GM08714 (cell line): ENCODE measurements around the gene FHIT.
"Not testable (repeated sequence)": the region's sequence is repeated elsewhere in the genome, so short reads cannot be mapped to it uniquely, and the experiment has no call there.

Experiments used
- H3K4me3 ChIP-seq: fragments of 200-500 bp; sonication (Bioruptor generic); 2 replicates; pipeline ENCODE4 v1.5.1; 2014; ENCODE audit warnings: mild to moderate bottlenecking, low read length, inconsistent platforms
- ZNF274 ChIP-seq: IDR thresholded peaks from 2 replicates; pipeline ENCODE4 v1.6.1; 2012; ENCODE audit warnings: mild to moderate bottlenecking, low read depth, low read length

FHIT gene

GRCh38 chr3:59968513-59969045 is 1282.7 kb downstream of the FHIT start:
- no peak for TF ChIP-seq ZNF274

GRCh38 chr3:59963676-59964075 is 1287.6 kb downstream of the FHIT start:
- H3K4me3 ChIP-seq, result no peak overlapping the region
- TF ChIP-seq ZNF274, result no peak

More at GRCh38 chr3:59968513-59969045, 1282.7 kb downstream of the FHIT start:
- H3K4me3 ChIP-seq, result no peak overlapping the region

GRCh38 chr3:59957150-59957549 is 1294.1 kb downstream of the FHIT start:
- no peak for TF ChIP-seq ZNF274
- no peak overlapping the region for H3K4me3 ChIP-seq

GRCh38 chr3:59953104-59953503 is 1298.1 kb downstream of the FHIT start:
- no peak overlapping the region for H3K4me3 ChIP-seq
- TF ChIP-seq ZNF274, result no peak

GRCh38 chr3:59949311-59949710 is 1301.9 kb downstream of the FHIT start:
- no peak overlapping the region for H3K4me3 ChIP-seq
- TF ChIP-seq ZNF274, result no peak

GRCh38 chr3:59946401-59946800 is 1304.9 kb downstream of the FHIT start:
- H3K4me3 ChIP-seq, result no peak overlapping the region
- TF ChIP-seq ZNF274, result no peak

- TF ChIP-seq ZNF274, result no peak
- no peak overlapping the region for H3K4me3 ChIP-seq
These were observed 1310.5 kb downstream of the FHIT start for GRCh38 chr3:59940718-59941117.

- no peak for TF ChIP-seq ZNF274
- H3K4me3 ChIP-seq, result no peak overlapping the region
These were observed 1311.3 kb downstream of the FHIT start for GRCh38 chr3:59939826-59940426.

- TF ChIP-seq ZNF274, result no peak
- no peak overlapping the region for H3K4me3 ChIP-seq
These were observed 1312.4 kb downstream of the FHIT start for GRCh38 chr3:59938828-59939227.

GRCh38 chr3:59937201-59937600 is 1314.1 kb downstream of the FHIT start:
- no peak for TF ChIP-seq ZNF274
- H3K4me3 ChIP-seq, result no peak overlapping the region

GRCh38 chr3:59936472-59936871 is 1314.8 kb downstream of the FHIT start:
- no peak overlapping the region for H3K4me3 ChIP-seq
- no peak for TF ChIP-seq ZNF274

GRCh38 chr3:59935025-59935424 is 1316.2 kb downstream of the FHIT start:
- no peak overlapping the region for H3K4me3 ChIP-seq
- TF ChIP-seq ZNF274, result no peak

GRCh38 chr3:59934560-59934959 is 1316.7 kb downstream of the FHIT start:
- H3K4me3 ChIP-seq, result not testable (repeated sequence)

- H3K4me3 ChIP-seq, result no peak overlapping the region
- TF ChIP-seq ZNF274, result no peak
These were observed 1321.1 kb downstream of the FHIT start for GRCh38 chr3:59930170-59930569.

- no peak for TF ChIP-seq ZNF274
- no peak overlapping the region for H3K4me3 ChIP-seq
These were observed 1324.2 kb downstream of the FHIT start for GRCh38 chr3:59927056-59927455.

- TF ChIP-seq ZNF274, result no peak
These were observed 1325.3 kb downstream of the FHIT start for GRCh38 chr3:59925946-59926345.

More at GRCh38 chr3:59925946-59926345, 1325.3 kb downstream of the FHIT start:
- H3K4me3 ChIP-seq, result no peak overlapping the region
